ENCODE data around the gene RHBDD1. TPM values are rescaled to one million over a fixed set of nuclear protein-coding genes. Genes with fewer than 3 reads are reported as not detected.
A peak's percentile ranks its signal among the peaks of the same experiment; 100 is the strongest.

Gene RHBDD1
- total RNA-seq, 3 donors from 2014 or later (not counting 1 experiment from before 2014, with no cell fraction given) = 33.7 to 49.7 (median 47.7) TPM

DNA sequence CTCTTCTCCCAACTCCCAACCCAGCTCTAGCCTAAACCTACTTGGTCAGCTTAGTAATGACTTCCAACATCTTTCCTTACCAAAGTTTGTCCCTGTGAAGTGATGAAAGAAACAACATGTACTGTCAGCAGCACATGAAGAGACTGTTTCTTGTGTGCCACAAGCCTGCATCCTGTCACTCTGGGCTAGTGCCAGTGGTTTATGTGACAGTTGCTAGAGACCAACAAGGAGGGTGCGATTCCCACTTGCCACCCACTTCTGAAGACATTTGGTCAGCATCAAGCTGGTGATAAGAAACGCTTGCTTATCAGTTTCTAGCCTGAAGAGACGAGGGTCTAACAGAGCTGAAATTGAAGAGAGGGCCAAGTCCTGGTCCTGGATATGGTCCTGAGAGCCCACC is 195.5 kb downstream of the RHBDD1 start:
- H3K36me3 ChIP-seq (ENCODE audit: control insufficient read depth, insufficient read depth, low read length) = no peaks in the 10 kb centered on the region
- Mint-ChIP-seq H3K4me3 (no peak overlapping the region), H3K9me3 (no peaks in the 10 kb centered on the region), H3K4me1 (peaks cover 19 to 26% of the 10 kb centered on the region in 2 donors), H3K27ac (no peak overlapping the region), H3K27me3 (ENCODE audit: low read depth in 2 of 2) (peaks cover 43 to 69% of the 10 kb centered on the region in 2 donors), H3K36me3 (no peaks in the 10 kb centered on the region)
- peaks cover 12% of the 10 kb centered on the region for H3K4me1 ChIP-seq (ENCODE audit: control insufficient read depth, insufficient read depth, low read length)
- WGBS (ENCODE audit: insufficient coverage) = 23% methylated on average over 3 of the region's 3 CpGs
- peak; percentile 15 to 16 for DNase-seq
- TF ChIP-seq, protein P1, sequence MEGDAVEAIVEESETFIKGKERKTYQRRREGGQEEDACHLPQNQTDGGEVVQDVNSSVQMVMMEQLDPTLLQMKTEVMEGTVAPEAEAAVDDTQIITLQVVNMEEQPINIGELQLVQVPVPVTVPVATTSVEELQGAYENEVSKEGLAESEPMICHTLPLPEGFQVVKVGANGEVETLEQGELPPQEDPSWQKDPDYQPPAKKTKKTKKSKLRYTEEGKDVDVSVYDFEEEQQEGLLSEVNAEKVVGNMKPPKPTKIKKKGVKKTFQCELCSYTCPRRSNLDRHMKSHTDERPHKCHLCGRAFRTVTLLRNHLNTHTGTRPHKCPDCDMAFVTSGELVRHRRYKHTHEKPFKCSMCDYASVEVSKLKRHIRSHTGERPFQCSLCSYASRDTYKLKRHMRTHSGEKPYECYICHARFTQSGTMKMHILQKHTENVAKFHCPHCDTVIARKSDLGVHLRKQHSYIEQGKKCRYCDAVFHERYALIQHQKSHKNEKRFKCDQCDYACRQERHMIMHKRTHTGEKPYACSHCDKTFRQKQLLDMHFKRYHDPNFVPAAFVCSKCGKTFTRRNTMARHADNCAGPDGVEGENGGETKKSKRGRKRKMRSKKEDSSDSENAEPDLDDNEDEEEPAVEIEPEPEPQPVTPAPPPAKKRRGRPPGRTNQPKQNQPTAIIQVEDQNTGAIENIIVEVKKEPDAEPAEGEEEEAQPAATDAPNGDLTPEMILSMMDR (IDR thresholded peaks at IDR 0.05) = no peak
- H3K9me3 ChIP-seq (ENCODE audit: control insufficient read depth, insufficient read depth, low read length) = no peaks in the 10 kb centered on the region
- peaks cover 47% of the 10 kb centered on the region for H3K27me3 ChIP-seq (ENCODE audit: control insufficient read depth, insufficient read depth, low read length)
- no peak overlapping the region for H3K4me3 ChIP-seq (ENCODE audit: low read length)
- ATAC-seq = peak; percentile 31 to 93 (median 72)
- intact Hi-C loops (cut with micrococcal nuclease) = no loop called here
- no peak overlapping the region for H3K27ac ChIP-seq (ENCODE audit: low read length)

DNA sequence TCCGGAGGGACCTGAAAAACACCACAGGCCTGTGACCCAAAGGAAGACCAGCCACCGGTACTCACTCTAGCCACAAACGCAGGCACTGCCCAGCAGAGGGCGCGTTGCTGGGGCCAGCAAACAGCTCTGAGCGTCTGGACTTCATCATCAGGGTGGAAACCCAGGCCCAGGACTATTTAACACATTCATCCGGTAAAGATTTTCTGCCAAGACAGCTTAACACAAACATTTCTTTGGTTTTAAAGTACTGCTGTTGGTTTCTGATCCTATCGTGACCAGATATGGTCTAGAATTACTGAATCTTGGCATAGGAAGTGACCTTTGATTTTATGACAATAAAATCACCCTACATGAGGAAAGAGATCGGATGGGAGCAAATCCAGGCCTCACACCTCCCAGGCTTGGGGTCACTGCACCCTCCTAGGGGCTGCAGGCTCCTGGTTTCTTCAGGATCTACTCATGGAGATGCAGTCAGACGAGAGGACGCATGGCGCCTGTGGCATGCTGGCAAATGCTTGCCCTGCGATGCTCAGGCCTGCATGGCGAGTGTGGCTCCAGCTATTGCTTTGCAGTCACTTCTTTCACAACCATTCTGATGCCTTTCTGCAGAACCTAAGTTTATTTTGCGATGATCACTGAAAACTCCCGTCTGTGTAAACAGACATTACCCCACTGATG is 197.8 kb downstream of the RHBDD1 start:
- Histone ChIP-seq H3K27me3 (ENCODE audit: control insufficient read depth, insufficient read depth, low read length) (peaks cover 48% of the 10 kb centered on the region), H3K27ac (ENCODE audit: low read length) (no peak overlapping the region), H3K4me3 (ENCODE audit: low read length) (no peak overlapping the region), H3K9me3 (ENCODE audit: control insufficient read depth, insufficient read depth, low read length) (no peaks in the 10 kb centered on the region), H3K36me3 (ENCODE audit: control insufficient read depth, insufficient read depth, low read length) (no peaks in the 10 kb centered on the region), H3K4me1 (ENCODE audit: control insufficient read depth, insufficient read depth, low read length) (peaks cover 12% of the 10 kb centered on the region)
- intact Hi-C loops (cut with micrococcal nuclease) = no loop called here
- H3K4me1 Mint-ChIP-seq = peaks cover 19 to 26% of the 10 kb centered on the region in 2 donors
- peak; percentile 17 to 19 for DNase-seq
- H3K27ac Mint-ChIP-seq = no peak overlapping the region
- no peaks in the 10 kb centered on the region for H3K9me3 Mint-ChIP-seq
- H3K4me3 Mint-ChIP-seq = no peak overlapping the region
- 66% methylated on average over 15 of the region's 16 CpGs for WGBS (ENCODE audit: insufficient coverage)
- peak in 1 of 3 donors; percentile 44 for ATAC-seq
- H3K27me3 Mint-ChIP-seq (ENCODE audit: low read depth in 2 of 2) = peaks cover 49 to 77% of the 10 kb centered on the region in 2 donors
- no peaks in the 10 kb centered on the region for H3K36me3 Mint-ChIP-seq
- TF ChIP-seq, protein P1 (IDR thresholded peaks at IDR 0.05) = no peak

DNA sequence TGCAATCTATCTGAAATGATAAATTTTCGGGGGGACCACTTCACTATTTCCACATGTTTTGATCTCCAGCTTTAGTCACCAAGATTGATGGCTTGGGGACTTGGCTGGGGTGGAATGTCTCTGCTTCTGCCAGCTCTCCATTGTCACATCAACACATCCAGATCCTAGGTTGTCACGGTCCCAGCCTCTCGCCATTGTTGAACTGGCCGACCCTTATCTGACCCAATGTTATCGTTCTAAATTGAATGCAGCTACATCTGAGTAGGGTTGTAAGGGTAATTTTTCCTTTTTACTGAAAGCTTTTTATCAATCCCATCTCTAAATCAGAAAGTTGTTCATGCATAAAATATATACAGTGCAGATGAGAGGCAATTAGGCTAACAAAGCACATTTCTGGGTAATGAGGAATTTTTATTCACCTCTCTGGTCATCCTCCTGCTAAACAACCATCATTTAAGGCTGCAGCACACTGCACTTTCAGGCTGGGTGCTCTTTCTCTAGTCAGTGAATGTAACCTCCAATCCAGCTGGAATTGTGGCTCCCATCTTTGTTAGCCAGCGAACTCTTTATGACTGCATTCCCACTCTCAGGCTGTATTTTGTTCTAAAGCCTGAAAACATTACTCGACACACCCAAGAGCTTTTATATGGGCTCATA is 200.0 kb downstream of the RHBDD1 start:
- Histone ChIP-seq H3K36me3 (ENCODE audit: control insufficient read depth, insufficient read depth, low read length) (no peaks in the 10 kb centered on the region), H3K9me3 (ENCODE audit: control insufficient read depth, insufficient read depth, low read length) (no peaks in the 10 kb centered on the region), H3K27ac (ENCODE audit: low read length) (no peak overlapping the region), H3K4me1 (ENCODE audit: control insufficient read depth, insufficient read depth, low read length) (peaks cover 12% of the 10 kb centered on the region), H3K27me3 (ENCODE audit: control insufficient read depth, insufficient read depth, low read length) (peaks cover 50% of the 10 kb centered on the region), H3K4me3 (ENCODE audit: low read length) (no peak overlapping the region)
- intact Hi-C loops (cut with micrococcal nuclease) = no loop called here
- Mint-ChIP-seq H3K4me1 (peaks cover 12 to 18% of the 10 kb centered on the region in 2 donors), H3K9me3 (no peaks in the 10 kb centered on the region), H3K27me3 (ENCODE audit: low read depth in 2 of 2) (peaks cover 46 to 76% of the 10 kb centered on the region in 2 donors), H3K36me3 (no peaks in the 10 kb centered on the region), H3K4me3 (no peak overlapping the region), H3K27ac (no peak overlapping the region)
- TF ChIP-seq, protein P1 (IDR thresholded peaks at IDR 0.05) = no peak
- 88% methylated on average over 3 of the region's 7 CpGs for WGBS (ENCODE audit: insufficient coverage)
- ATAC-seq (no peak), DNase-seq (no peak)

Measured in natural killer cell (primary cell).